Fibroblast of skin of right biceps (primary cell): ENCODE measurements around the gene DDR1.
"Not testable (repeated sequence)": the region's sequence is repeated elsewhere in the genome, so short reads cannot be mapped to it uniquely, and the experiment has no call there.

Experiments
- DNase-seq: peaks from one replicate; pipeline ENCODE4 v3.0.0-alpha.2; 2013

The DDR1 gene

GRCh38 chr6:30883685-30884520, at the start of gene DDR1:
Gene DDR1, plus strand, starts transcription at chr6:30884519. Its CDS starts 4,211 bp downstream, at chr6:30888730.
- peak; percentile 69 for DNase-seq

- DNase-seq = no peak
Measured at GRCh38 chr6:30834646-30835045, 49.7 kb upstream of the DDR1 start.

GRCh38 chr6:30835576-30835975, 48.7 kb upstream of the DDR1 start:
- DNase-seq = no peak

GRCh38 chr6:30836431-30836866, 47.9 kb upstream of the DDR1 start:
- peak; percentile 83 for DNase-seq

- no peak for DNase-seq
Measured at GRCh38 chr6:30836957-30837356, 47.4 kb upstream of the DDR1 start.

GRCh38 chr6:30837432-30837831, 46.9 kb upstream of the DDR1 start:
- DNase-seq = no peak

- no peak for DNase-seq
Measured at GRCh38 chr6:30837870-30838269, 46.4 kb upstream of the DDR1 start.

GRCh38 chr6:30839671-30840070, 44.6 kb upstream of the DDR1 start:
- no peak for DNase-seq

- DNase-seq = no peak
Measured at GRCh38 chr6:30840084-30840934, 44.0 kb upstream of the DDR1 start.

GRCh38 chr6:30840935-30841643, 43.2 kb upstream of the DDR1 start:
- DNase-seq = no peak

GRCh38 chr6:30841644-30842504, 42.4 kb upstream of the DDR1 start:
- no peak for DNase-seq

GRCh38 chr6:30842754-30843610, 41.3 kb upstream of the DDR1 start:
- peak; percentile 79 for DNase-seq

- DNase-seq = no peak
Measured at GRCh38 chr6:30843611-30843998, 40.7 kb upstream of the DDR1 start.

- DNase-seq = peak; percentile 82
Measured at GRCh38 chr6:30844118-30844535, 40.2 kb upstream of the DDR1 start.

- DNase-seq = no peak
Measured at GRCh38 chr6:30845183-30845582, 39.1 kb upstream of the DDR1 start.

- no peak for DNase-seq
Measured at GRCh38 chr6:30847421-30847970, 36.8 kb upstream of the DDR1 start.

GRCh38 chr6:30847971-30848436, 36.3 kb upstream of the DDR1 start:
- no peak for DNase-seq

GRCh38 chr6:30849903-30850651, 34.2 kb upstream of the DDR1 start:
- DNase-seq = no peak

- not testable (repeated sequence) for DNase-seq
Measured at GRCh38 chr6:30852459-30852858, 31.9 kb upstream of the DDR1 start.
